NCI-H2107 treated with DMSO at 0.1 percent for 48 hours (cell line): ENCODE measurements around the gene CCDC70.

ENCODE experiments used
- DNase-seq: peaks from one replicate; lab custom pipeline; 2025; ENCODE audit not compliant: unreplicated experiment; lab: John Stamatoyannopoulos, UW

Gene CCDC70

GRCh38 chr13:51856998-51857397 is 4.8 kb upstream of the CCDC70 start:
- no peak for DNase-seq

GRCh38 chr13:51858433-51859247 is 3.1 kb upstream of the CCDC70 start:
- DNase-seq = no peak

- no peak for DNase-seq
Observed at GRCh38 chr13:51862957-51863356, 1.2 kb downstream of the CCDC70 start.

DNA sequence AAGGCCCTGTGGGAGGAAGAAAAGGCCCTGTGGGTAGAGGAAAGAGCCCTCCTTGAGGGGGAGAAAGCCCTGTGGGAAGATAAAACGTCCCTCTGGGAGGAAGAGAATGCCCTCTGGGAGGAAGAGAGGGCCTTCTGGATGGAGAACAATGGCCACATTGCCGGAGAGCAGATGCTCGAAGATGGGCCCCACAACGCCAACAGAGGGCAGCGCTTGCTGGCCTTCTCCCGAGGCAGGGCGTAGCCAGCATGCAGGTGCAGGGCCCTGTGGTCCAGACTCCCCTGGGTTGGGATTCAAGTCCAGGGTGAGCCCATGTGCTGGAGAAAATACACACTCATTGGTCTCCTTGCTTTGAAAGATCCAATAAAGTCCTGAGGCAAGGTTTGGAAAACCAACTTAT is 4.1 kb downstream of the CCDC70 start:
- DNase-seq = no peak

- DNase-seq = no peak
Observed at GRCh38 chr13:51867062-51867461, 5.3 kb downstream of the CCDC70 start.

DNA sequence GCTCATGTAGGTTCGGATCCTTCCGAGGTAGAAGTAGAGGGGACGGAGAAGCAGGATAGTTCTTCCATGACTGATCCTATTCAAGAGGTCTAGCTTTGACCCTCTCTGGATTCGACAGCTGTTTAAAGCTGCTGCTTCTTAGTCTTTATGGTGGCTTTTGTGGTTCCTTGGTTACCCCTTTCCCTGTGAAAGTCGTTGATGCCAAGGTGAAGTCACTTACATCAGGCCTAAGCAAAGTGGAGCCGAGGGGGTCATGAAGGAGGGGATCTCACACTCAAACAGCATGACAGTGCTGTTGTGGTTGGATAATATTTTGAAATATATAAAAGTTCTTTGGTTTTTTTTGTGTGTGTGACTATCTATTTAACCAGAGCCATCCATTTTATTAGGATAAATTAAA is 8.1 kb downstream of the CCDC70 start:
- DNase-seq = no peak

DNA sequence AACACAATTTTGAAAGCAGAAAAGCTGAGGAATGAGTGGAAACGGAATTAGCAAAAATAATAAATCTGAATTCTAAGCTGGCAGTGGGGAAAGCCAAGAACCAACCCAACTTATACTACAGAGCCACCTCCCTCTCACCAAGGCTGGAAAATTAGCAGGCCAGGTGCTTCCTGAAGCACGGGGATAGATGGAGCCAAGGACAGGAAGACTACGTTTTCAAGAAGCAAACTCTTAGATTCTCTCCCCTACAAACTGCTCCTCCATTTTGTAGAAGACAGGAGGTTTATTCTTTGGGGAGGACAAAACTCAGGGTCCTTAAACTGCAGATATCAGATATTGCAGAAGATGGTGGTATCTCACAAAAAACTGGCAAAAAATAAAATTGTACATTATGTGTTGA is 8.8 kb downstream of the CCDC70 start:
- no peak for DNase-seq

DNA sequence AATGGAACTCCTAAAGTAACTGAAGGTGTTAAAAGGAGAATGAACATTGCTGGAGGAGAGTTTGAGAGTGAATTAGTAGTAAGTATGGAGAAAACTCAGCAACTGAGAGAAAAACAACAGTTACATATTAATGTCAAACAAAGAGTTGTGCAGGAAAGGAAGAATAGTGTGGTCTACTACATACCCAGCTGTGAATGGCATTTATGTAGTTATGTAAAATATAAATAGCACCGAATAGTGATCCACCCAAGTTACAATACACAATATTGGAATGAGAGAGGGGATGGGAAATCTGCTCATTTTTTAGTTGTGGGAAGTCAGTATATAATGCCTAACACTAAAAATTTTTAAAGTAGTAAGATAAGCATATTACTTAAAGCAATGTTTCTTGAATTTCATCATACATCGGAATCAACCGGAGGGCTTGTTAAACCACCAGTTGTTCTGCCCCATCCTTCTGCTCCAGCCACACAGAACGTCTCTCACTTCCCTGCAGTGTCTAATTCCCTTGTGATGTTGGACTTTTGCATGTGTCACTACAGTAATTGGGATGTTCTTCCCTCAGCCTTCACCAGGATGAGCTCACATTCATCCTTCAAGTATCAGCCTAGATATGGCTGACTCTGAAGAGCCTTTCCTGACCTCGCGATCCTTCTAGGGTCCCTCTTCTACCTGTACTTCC is 11.5 kb downstream of the CCDC70 start:
- no peak for DNase-seq

GRCh38 chr13:51873837-51874236 is 12.1 kb downstream of the CCDC70 start:
- no peak for DNase-seq

DNA sequence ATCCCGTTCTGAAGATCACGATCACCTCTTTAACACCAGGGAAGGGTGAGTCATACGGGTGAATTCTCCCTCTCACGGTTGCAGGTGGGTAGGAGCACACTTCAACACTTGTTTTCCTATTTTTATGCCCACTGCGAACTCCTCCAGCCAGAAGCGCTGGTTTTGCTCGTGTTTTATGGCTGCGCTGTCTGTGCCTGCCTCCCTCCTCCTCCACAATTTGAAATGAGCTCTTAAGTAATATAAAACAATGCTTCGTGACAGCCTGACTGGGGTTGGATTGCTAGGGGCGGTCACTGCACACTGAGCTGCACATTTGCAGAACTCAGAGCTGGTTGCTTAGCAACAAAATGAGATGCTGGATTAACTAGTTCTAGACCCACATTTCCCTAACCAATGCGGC is 12.9 kb downstream of the CCDC70 start:
- no peak for DNase-seq

DNA sequence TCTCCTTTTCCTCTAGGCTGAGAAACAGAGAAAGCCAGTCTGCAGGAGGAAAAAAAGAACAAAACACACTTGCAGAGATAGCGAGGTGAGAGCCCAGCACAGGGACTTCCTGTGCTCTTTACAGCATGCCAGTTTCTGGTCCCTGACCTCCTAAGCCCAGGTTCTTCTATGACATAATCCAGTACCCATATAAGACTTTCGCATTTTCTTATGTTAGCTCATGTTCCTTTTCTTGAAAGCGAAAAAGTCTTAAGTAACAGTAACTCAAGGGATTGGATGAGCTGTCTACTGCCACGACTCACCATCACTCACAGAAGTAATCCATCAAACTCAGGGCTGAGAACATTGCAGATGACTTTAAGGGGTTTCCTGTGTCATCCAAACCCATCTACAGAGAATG is 17.4 kb downstream of the CCDC70 start:
- DNase-seq = no peak

GRCh38 chr13:51881296-51881695 is 19.5 kb downstream of the CCDC70 start:
- DNase-seq = no peak

DNA sequence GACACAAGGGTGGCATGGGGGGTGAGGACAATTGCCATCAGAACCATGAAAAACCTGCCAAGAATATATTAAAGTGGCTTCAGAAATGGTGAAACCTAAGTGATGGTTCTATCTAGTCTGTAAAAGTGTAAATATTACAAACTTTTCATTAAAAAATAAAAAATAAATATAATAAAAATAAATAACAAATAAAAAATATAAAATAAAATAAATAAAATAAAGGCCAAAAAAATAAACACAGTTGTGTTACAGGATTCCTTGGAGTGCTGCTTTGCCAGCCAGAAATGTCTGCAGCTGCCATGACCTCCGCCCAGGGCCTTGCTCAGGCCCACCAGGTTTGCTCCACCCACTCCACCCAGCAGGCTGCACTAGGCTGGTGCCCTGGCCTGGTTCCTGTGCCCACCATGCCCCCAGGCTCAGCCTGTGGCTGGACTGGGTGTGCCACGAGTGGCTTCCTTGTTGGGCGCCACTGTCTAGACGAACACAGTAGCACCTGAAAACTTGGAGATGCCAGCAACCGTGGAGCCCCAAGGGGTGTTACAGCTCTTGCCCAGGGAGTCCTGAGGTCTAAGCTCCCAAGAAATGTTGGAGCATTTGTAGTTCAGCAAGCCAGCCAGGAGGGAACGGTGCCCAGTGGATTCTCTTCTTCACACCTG is 20.9 kb downstream of the CCDC70 start:
- no peak for DNase-seq

DNA sequence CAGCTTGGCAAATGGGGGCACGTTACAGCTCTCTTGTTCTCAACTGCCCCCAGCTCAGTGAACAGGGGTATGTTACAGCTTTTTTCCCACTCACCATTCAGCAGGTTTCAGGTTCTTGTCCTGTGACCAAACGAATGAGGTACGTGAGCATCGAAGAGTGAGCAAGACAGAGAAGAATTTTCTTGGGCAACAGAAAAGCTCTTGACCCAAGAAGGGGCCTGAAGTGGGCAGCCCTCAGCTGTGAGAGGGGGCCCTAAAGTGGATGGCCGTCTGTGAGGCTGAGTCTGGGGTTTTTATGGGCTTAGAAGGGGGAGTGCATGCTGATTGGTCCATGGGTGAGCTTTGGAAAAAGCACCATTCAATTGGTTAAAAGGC is 21.4 kb downstream of the CCDC70 start:
- no peak for DNase-seq

GRCh38 chr13:51885651-51886050 is 23.9 kb downstream of the CCDC70 start:
- DNase-seq = no peak

GRCh38 chr13:51887468-51887867 is 25.7 kb downstream of the CCDC70 start:
- DNase-seq = no peak

DNA sequence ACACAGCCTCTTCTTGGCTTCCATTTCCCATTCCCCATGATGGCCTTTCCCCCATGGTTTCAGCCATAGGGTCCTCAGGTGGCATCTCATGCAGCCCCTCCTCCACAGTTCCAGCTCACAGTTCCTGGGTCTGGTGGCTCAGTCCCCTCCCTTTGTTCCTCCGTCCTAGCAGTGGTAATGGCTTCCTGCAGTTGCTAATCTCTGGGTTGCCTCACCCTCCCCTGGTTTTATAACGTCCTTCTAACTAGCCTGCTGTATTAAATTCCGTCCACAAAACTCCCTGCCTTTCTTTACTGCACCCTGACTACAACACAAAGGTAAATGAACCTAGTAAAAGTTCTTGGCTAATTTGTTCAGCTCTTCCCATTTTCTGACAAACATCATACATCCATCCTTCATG is 30.9 kb downstream of the CCDC70 start:
- no peak for DNase-seq

DNA sequence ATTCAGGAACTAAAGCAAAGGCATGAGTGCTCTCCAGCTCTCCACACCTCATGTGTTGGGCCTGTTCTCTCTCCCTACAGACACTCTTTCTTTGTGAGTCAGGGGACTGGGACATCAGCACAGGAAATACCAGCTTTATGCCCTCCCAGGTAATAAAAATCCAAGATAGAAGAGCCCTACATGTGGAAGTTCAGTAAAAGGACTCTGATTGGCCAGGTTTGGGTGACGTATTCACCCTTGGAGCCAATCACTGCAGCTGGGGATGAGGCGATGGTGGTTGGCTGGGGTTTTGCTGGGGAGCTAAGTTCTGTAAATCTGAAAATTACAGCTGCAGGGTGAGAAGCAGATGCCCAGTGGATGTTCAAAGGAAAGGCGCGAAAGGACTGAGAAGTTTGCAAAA is 32.5 kb downstream of the CCDC70 start:
- DNase-seq = no peak

DNA sequence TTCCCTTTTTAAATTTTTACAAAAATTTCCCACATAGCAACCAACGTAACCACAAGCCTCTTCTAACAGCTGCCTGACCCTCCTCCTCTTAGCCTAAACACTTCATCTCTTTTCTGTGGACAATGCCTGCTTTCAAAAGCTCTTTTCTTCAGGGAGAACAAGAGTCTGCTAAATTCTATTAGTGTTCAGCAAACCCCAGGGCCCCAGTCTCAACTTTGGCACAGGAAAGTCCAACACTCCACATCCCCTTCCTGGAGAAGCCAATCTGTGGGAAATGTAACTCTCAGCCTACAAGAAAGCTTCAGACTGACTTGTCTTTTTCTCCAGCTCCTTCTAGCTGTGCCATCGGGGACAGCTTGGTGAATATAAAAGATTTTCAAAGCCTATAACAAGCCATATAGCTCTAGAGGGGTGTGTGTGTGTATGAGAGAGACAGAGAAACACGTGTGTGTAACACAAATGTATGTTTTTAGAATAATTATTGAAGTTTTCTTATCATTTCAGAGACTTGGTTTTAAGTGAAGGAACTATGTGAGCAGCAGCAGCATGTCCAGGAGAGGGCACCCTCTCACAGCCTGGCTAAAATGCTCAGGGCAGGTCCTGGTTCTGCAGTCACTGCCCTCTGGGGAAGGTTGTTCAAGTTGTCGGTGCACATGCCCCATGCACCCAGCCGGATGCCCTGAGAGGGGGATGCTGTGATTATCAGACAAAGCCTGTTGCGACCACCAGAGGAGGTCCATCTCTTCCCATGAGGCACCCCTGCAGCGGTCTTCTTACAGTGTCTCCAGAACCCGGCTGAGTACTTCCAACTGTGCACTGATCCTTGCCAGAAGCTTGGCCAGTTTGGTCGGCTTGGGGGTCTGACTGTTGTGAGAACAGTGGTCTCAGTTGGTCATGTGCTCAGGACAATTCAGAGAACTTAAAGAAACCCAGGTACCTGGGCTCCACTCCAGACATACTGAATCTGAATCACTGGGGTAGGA is 34.4 kb downstream of the CCDC70 start:
- peak; percentile 25 for DNase-seq

DNA sequence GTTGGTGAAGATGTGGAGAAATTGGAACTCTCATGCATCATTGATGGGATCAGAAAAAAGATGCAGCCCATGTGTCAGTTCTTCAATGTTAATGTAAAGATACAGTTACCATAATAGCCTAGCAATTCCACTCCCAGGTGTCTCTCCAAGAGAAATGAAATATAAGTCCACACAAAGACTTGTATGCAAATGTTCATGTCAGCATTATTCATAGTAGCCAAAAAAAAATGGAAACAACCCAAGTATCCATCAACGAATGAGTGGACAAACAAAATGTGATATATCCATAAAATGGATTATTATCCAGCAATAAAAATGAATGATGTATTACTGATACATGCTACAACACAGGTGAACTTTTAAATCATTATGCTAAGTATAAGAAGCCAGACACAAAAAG is 38.7 kb downstream of the CCDC70 start:
- no peak for DNase-seq

DNA sequence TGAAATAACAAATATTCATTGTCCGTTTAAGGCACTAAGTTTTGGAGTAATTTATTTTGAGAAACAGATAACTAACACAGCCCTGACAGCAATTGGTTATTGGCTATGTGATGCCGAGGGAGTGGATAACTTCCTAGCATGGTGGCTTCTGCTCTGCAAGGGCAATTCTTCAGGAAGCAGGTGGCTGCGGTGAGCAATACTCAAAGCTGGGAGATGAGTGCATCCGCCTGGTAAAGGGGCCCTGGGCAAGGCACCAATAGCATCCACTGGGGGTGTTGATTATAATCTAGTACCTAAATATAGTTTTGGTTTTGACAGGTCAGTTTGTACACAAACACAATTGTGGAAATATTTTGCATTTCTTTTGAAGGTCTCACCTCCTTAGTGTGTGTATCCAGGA is 41.0 kb downstream of the CCDC70 start:
- DNase-seq = no peak
